OCI-LY7 (cell line): Measurements from ENCODE around the gene BRCA1.

Experiments used
- CTCF ChIP-seq: fragments of 200-600 bp; sonication (generic); conservative IDR thresholded peaks from 2 replicates; pipeline ENCODE4 v1.5.1; 2014; ENCODE audit warnings: mild to moderate bottlenecking, antibody characterized with exemption, low read length, moderate library complexity, mixed read lengths
- EZH2phosphoT487 ChIP-seq: fragments of 200-600 bp; sonication (generic); IDR thresholded peaks from 2 replicates; pipeline ENCODE4 v1.6.1; 2018; ENCODE audit warnings: low read depth, borderline replicate concordance, mild to moderate bottlenecking, mixed run types, antibody characterized with exemption, low read length, moderate library complexity, mixed read lengths

GRCh38 chr17:43025290-43025657 is 99.9 kb downstream of the BRCA1 start:
- TF ChIP-seq CTCF (no peak), EZH2phosphoT487 (no peak)
